PC-9 (cell line): Measurements from ENCODE around the gene RBMS1.

ENCODE experiments used
- CTCF ChIP-seq: fragments of 200-600 bp; sonication (generic); conservative IDR thresholded peaks from 2 replicates; pipeline ENCODE4 v1.6.1; 2017; ENCODE audit warnings: mixed run types, antibody characterized with exemption, mild to moderate bottlenecking, moderate library complexity
- EZH2 ChIP-seq: fragments of 200-600 bp; sonication (generic); IDR thresholded peaks from 2 replicates; pipeline ENCODE4 v1.8.0; 2017; ENCODE audit warnings: antibody characterized with exemption, low read depth

GRCh38 chr2:160299540-160299939, 194.1 kb downstream of the RBMS1 start:
- TF ChIP-seq CTCF (no peak), EZH2 (no peak)
